Natural killer cell treated with Interleukin-12 subunit alpha and Interleukin-12 subunit beta and Interleukin-15 and Interleukin-18, amount 100 ng/mL, for 72 hours (primary cell): ENCODE results near the gene PSG1. TPM values are rescaled to one million over a fixed set of nuclear protein-coding genes. Genes with fewer than 3 reads are reported as not detected.
"Not testable (repeated sequence)": the region's sequence is repeated elsewhere in the genome, so short reads cannot be mapped to it uniquely, and the experiment has no call there.

ENCODE experiments used
- ATAC-seq, 2 donors: fragments of 150-1000 bp; cut with Tn5 transposase in 1 of 2; sonication (Bioruptor Pico), chemical (Tn5 transposase) in 1 of 2; 2 replicates each; pipeline ENCODE4 v1.10.0; 2021
- DNase-seq: peaks from one replicate; pipeline ENCODE4 v3.0.0; 2022; ENCODE audit warnings: low spot score
- H3K27ac Mint-ChIP-seq, 2 donors: 1 replicate in 1 of 2; 2 replicates in 1 of 2; pipeline ENCODE4 v1.8.0; 2022; ENCODE audit warnings: mixed read lengths in 2 of 2, mild to moderate bottlenecking in 1 of 2, moderate library complexity in 1 of 2
- H3K27me3 Mint-ChIP-seq, 2 donors: 1 replicate in 1 of 2; 2 replicates in 1 of 2; pipeline ENCODE4 v1.8.0; 2022; ENCODE audit warnings: mixed read lengths in 2 of 2
- H3K36me3 Mint-ChIP-seq: one replicate; pipeline ENCODE4 v1.8.0; 2022; ENCODE audit warnings: mixed read lengths
- H3K4me1 Mint-ChIP-seq, 2 donors: 1 replicate in 1 of 2; 2 replicates in 1 of 2; pipeline ENCODE4 v1.8.0; 2022; ENCODE audit warnings: low read depth in 2 of 2, mixed read lengths in 2 of 2, mild to moderate bottlenecking in 1 of 2
- H3K4me3 Mint-ChIP-seq: one replicate; pipeline ENCODE4 v1.8.0; 2022; ENCODE audit warnings: mixed read lengths
- H3K9me3 Mint-ChIP-seq: 2 replicates; pipeline ENCODE4 v1.8.0; 2022; ENCODE audit warnings: mixed read lengths
- total RNA-seq, 2 donors: library from RNA; stranded (reverse); gene quantifications; one replicate each; pipeline ENCODE4 v1.2.3, GENCODE V29; 2022

PSG1 gene
- total RNA-seq, 2 donors from 2014 or later, result not detected

DNA sequence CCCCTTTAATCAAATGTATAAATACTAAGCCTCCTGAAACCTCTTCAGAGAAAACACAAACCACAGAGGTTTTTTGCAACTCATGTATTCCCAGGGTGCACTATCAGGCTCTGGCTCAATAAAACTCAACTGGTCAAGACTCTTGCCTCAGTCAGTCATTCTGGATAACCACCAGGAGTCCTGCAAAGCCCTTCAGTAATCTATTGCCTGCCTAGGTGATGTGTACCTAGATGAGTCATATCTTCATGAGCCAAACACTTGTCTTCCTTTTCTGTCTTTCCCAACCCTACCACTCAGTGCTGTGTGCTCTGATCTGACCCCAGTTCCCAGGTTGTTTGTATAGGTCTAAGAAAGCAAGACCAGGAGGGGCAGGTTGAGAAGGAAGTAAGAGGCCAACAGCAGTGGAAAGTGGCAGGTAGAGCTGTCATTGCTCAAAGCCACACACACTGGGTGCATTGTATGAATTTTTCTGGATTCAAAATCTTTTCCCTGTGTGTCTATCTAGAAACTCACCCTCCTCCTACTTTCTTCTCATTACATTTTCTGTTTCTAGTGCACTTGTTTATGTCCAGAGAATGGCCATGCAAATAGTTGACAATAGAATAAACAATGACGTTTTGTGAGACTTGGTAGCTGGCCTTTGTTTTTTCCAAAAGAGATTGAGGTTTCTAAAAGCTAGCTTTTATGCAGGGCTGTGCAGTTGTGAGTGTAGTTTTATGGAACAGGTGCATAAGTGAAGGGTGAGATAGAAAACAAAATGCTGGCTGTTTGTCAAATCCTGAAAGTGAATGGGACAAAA, 48.1 kb downstream of the PSG1 start:
- no peak overlapping the region for H3K27ac Mint-ChIP-seq
- DNase-seq (no peak), ATAC-seq (no peak)
- H3K27me3 Mint-ChIP-seq, result peaks cover 13 to 32% of the 10 kb centered on the region in 2 donors
- H3K4me3 Mint-ChIP-seq, result no peak overlapping the region
- no peaks in the 10 kb centered on the region for H3K4me1 Mint-ChIP-seq
- H3K9me3 Mint-ChIP-seq, result no peaks in the 10 kb centered on the region
- H3K36me3 Mint-ChIP-seq, result no peaks in the 10 kb centered on the region

DNA sequence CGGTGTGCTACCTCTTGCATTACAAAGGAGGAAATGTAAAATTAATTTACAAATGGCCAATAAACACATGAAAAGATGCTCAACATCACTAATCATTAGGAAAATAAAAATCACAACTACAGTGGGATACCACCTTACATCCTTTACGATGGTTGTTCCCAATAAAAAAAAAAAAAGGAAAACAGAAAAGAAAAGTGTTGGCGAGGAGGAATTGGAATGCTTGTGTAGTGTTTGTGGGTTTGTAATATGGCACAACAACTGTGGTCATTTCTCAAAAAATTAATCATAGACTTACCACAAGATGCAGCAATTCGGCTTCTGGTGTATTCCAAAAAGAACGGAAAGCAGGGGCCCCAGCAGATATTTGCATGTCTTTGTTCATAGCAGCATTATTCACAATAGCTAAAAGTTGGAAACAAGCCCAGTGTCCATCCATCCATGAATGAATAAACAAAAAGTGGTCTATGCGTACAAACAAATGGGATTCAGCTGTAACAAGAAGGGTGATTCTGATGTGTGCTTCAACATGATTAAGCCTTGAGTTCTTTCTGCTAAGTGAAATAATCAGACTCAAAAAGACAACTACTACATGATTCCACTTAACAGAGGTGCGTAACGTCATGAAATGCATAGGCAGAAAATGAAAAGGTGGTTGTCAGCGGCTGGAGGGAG, 58.1 kb downstream of the PSG1 start:
- H3K27me3 Mint-ChIP-seq, result peaks cover 25 to 27% of the 10 kb centered on the region in 2 donors
- H3K4me1 Mint-ChIP-seq, DNase-seq, H3K4me3 Mint-ChIP-seq, H3K36me3 Mint-ChIP-seq, H3K9me3 Mint-ChIP-seq, ATAC-seq, H3K27ac Mint-ChIP-seq: not testable (repeated sequence)

DNA sequence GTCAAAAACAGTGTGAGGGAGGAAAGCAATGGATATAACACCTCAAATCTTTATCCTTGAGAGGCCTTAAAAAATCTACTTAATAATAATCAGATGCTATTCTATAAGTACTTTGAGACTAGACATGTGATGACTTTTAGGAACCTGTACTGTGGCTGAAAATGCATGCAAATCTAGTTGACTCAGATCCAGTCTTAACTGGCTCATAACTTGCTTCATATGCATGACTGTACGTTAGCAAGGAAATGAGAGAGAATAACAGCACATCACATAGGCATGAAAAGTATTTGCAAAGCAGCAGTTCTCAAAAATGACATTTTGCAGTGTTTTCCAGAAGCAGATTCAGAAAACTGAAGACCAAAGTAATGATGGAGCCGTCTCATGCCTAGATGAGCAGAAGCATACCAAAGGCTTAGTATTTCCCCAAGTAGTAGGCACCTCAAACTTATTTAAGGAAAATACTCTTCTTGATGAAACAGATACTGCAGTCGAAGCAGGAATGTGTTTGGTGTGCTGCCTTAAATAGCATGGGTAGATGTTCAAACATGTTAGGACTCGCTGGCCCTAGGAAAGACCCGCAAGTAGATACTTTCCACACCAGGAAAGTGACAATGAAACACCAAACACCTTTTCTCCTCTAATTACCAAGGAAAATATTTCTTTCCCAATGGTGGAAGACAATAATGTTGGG, 59.4 kb downstream of the PSG1 start:
- ATAC-seq, H3K4me1 Mint-ChIP-seq, DNase-seq, H3K4me3 Mint-ChIP-seq, H3K36me3 Mint-ChIP-seq, H3K27ac Mint-ChIP-seq, H3K9me3 Mint-ChIP-seq: not testable (repeated sequence)
- H3K27me3 Mint-ChIP-seq, result peaks cover 23 to 27% of the 10 kb centered on the region in 2 donors

DNA sequence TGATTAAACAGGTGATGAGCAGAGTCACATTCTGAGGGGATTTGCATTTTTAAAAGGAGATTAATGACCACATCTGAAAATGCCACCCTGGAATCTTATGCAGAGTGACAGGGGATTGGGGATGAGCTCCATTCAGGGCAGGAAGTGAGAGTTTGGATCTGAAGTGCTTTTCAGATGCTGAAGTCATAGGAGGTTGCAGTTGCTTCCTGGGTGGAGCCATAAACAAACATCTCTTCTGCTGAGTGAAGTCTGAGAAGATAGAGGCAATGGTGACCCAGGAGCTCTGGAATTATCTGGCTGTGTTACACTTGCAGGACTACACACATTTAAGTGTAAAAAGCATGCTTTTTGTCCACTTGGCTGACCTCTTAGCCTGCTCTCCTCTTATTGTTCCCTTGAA, 62.6 kb downstream of the PSG1 start:
- Mint-ChIP-seq H3K27me3 (peaks cover 29 to 41% of the 10 kb centered on the region in 2 donors), H3K4me3 (no peak overlapping the region), H3K36me3 (no peaks in the 10 kb centered on the region), H3K9me3 (no peaks in the 10 kb centered on the region), H3K4me1 (no peaks in the 10 kb centered on the region), H3K27ac (no peak overlapping the region)
- DNase-seq (no peak), ATAC-seq (no peak)

Other genes with a start within 250 kb of the PSG1 start
- gene PSG3, start 139.2 kb downstream of the PSG1 start, total RNA-seq, result not detected
- not detected for gene PSG8, start 114.0 kb downstream of the PSG1 start, total RNA-seq
- not detected for gene PSG6, start 38.2 kb upstream of the PSG1 start, total RNA-seq
- gene PSG7, start 57.5 kb upstream of the PSG1 start, total RNA-seq, result not detected
- gene PSG11, start 146.8 kb upstream of the PSG1 start, total RNA-seq, result not detected
- not detected for gene PSG2, start 203.0 kb upstream of the PSG1 start, total RNA-seq